Activated naive CD8-positive, alpha-beta T cell treated with anti-CD3 and anti-CD28 coated beads for 36 hours (primary cell): ENCODE results near the gene NFU1. TPM values are rescaled to one million over a fixed set of nuclear protein-coding genes. Genes with fewer than 3 reads are reported as not detected.
"Not testable (repeated sequence)": the region's sequence is repeated elsewhere in the genome, so short reads cannot be mapped to it uniquely, and the experiment has no call there.

Source experiments
- DNase-seq: peaks from one replicate; pipeline ENCODE4 v3.0.0; 2021
- H3K27ac Mint-ChIP-seq: one replicate; pipeline ENCODE4 v1.8.0; 2022; ENCODE audit warnings: mild to moderate bottlenecking, moderate library complexity, mixed read lengths
- H3K27me3 Mint-ChIP-seq: one replicate; pipeline ENCODE4 v1.8.0; 2022; ENCODE audit warnings: mild to moderate bottlenecking, mixed read lengths
- H3K36me3 Mint-ChIP-seq: one replicate; pipeline ENCODE4 v1.8.0; 2021; ENCODE audit warnings: mild to moderate bottlenecking, mixed read lengths
- H3K4me1 Mint-ChIP-seq: one replicate; pipeline ENCODE4 v1.8.0; 2021; ENCODE audit warnings: mixed read lengths
- H3K4me3 Mint-ChIP-seq: one replicate; pipeline ENCODE4 v1.8.0; 2022; ENCODE audit warnings: mild to moderate bottlenecking, moderate library complexity, mixed read lengths
- H3K9me3 Mint-ChIP-seq: one replicate; pipeline ENCODE4 v1.8.0; 2022; ENCODE audit warnings: mixed read lengths
- total RNA-seq, 2 experiments: library from RNA; stranded (reverse); gene quantifications; one replicate each; pipeline ENCODE4 v1.2.3, GENCODE V29; 2021

The NFU1 gene
- total RNA-seq, 2 experiments from 2014 or later, result 47.4 to 50.9 TPM

DNA sequence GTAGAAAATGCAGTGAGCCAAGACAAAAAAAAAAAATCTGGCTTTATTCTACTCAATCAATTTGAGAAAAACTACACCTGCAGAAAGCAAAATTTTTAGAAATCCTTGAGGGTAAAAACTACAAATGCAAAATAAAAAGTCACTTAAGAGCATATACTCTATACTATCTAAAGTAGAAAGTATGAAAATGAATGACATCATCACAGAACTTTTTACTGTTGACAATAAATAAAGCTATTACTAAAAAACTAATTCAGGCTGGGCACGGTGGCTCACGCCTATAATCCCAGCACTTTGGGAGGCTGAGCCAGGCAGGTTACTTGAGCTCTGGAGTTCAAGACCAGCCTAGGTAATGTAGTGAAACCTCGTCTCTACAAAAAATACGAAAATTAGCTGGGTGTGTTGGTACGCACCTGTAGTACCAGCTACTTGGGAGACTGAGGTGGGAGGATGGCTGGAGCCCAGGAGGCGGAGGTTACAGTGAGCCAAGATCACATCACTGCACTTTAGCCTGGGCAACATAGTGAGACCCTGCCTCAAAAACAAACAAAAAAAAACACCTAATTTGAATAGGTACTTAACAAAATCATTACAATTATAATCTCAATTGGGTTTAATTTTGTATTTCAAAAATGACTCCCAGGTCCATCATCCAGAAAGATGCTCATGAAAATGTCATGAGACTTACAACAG, 7.6 kb downstream of the NFU1 start:
- peaks cover 13% of the 10 kb centered on the region for H3K36me3 Mint-ChIP-seq
- no peak for DNase-seq
- H3K4me3 Mint-ChIP-seq, result no peak overlapping the region
- H3K27me3 Mint-ChIP-seq, result no peaks in the 10 kb centered on the region
- peaks cover 8% of the 10 kb centered on the region for H3K4me1 Mint-ChIP-seq
- no peak overlapping the region for H3K27ac Mint-ChIP-seq
- no peaks in the 10 kb centered on the region for H3K9me3 Mint-ChIP-seq

DNA sequence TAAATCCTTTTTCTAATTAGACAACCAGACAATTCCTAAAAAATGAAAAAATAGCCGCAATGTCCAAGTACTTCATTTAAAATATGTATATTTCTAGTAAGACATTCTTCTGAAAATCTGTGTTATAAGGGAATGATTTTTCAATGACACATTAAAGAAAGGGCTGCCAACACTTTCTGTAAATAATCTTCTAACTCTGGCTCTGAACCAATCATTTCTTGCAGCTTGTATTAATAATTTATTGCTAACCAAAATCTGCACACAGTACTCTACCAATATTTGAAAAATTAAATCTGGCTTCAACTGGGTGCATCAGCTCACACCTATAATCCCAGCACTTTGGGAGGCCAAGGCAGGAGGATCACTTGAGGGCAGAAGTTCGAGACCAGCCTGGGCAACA, 8.3 kb downstream of the NFU1 start:
- Mint-ChIP-seq H3K36me3 (peaks cover 10% of the 10 kb centered on the region), H3K27ac (no peak overlapping the region), H3K4me1 (peaks cover 3% of the 10 kb centered on the region), H3K27me3 (no peaks in the 10 kb centered on the region), H3K4me3 (no peak overlapping the region), H3K9me3 (no peaks in the 10 kb centered on the region)
- no peak for DNase-seq

DNA sequence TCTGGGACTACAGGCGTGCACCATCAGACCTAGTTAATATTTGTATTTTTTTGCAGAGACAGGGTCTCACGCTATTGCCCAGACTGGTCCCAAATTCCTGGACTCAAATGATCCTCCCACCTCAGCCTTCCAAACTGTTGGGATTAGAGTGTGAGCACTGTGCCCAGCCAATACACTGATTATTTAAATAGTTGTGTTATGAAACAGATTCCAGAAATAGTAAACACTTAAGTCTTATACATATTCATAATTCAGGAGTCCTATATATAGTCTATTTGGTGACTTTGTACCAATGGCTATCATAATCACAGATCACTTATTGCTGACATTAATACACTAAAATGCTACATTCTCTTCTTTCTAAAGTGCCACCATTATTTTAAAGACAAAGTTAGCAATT, 12.8 kb downstream of the NFU1 start:
- H3K27me3 Mint-ChIP-seq, result no peaks in the 10 kb centered on the region
- H3K4me3 Mint-ChIP-seq, result no peak overlapping the region
- no peaks in the 10 kb centered on the region for H3K9me3 Mint-ChIP-seq
- peaks cover 11% of the 10 kb centered on the region for H3K36me3 Mint-ChIP-seq
- no peak for DNase-seq
- H3K27ac Mint-ChIP-seq, result no peak overlapping the region
- H3K4me1 Mint-ChIP-seq, result peaks cover 8% of the 10 kb centered on the region

DNA sequence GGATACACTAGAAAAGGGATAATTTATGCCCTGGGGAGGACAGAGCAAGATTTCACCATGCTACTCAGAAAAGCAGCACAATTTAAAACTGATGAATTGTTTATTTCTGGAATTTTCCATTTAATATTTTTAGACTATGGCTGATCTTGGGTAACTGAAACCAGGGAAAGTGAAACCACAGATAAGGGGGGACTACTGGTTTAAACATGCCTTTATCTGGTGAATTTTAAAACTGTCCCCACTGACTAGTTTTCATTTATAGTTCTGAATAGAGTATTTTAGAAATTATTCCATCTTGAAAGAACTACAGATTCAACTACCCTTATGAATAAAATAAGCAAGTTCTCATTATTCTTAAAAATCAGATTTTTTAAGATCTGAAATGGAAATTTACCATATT, 15.0 kb downstream of the NFU1 start:
- Mint-ChIP-seq H3K27me3 (no peaks in the 10 kb centered on the region), H3K36me3 (peaks cover 17% of the 10 kb centered on the region), H3K4me3 (no peak overlapping the region), H3K27ac (peak overlapping the region; percentile 60), H3K9me3 (no peaks in the 10 kb centered on the region), H3K4me1 (peaks cover 8% of the 10 kb centered on the region)
- no peak for DNase-seq

DNA sequence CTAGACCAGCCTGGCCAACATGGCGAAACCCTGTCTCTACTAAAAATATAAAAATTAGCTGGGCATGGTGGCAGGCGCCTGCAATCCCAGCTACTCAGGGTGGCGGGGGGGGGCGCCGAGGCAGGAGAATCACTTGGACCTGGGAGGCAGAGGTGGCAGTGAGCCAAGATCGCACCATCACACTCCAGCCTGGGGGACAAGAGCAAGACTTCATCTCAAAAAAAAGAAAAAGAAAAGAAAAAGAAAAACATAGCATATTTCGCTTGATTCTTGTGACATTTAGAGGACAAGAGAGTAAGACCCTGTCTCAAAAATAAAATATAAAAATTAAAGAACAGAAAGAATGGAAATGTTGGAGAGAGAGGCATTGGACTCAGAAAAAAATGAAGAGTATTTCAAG, 18.1 kb downstream of the NFU1 start:
- not testable (repeated sequence) for H3K4me3 Mint-ChIP-seq, H3K4me1 Mint-ChIP-seq, DNase-seq, H3K27me3 Mint-ChIP-seq, H3K27ac Mint-ChIP-seq, H3K9me3 Mint-ChIP-seq
- H3K36me3 Mint-ChIP-seq, result peaks cover 16% of the 10 kb centered on the region

DNA sequence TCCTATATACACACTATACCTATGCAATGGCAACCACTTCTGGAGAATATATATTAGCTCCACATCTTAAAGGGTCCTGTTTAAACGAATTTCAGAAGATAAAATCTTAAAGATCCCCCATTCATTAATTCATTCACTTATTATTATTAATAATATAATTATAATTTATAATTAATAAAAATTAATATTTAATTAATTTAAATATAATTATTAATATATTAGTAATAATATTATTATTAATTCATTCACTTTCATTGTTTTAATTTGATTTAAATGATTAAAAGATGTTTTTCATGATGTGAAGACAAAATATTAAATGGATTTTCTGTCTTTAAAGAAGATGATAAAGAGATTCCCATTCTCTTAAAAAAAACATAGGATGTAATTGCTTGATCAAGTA, 21.1 kb downstream of the NFU1 start:
- no peak overlapping the region for H3K4me3 Mint-ChIP-seq
- no peak for DNase-seq
- peaks cover 2% of the 10 kb centered on the region for H3K4me1 Mint-ChIP-seq
- no peaks in the 10 kb centered on the region for H3K27me3 Mint-ChIP-seq
- H3K27ac Mint-ChIP-seq, result no peak overlapping the region
- no peaks in the 10 kb centered on the region for H3K9me3 Mint-ChIP-seq
- peaks cover 11% of the 10 kb centered on the region for H3K36me3 Mint-ChIP-seq

DNA sequence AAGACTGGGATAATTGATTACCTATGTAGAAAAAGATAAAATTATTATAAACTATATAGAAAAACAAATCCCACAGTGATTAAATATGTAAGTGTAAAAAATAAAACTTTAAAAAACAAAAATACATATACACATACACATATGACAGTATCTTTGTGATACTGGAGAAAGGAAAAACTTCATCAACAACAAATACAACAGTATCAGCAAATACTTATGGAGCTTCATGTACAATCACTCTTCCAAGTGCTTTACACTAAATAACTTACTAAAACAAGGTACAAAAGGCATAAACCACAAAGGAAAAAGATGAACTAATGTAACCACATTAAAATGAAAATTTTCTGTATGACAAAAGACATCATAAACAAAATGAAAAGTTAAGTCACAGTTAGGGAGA, 26.1 kb downstream of the NFU1 start:
- no peak overlapping the region for H3K27ac Mint-ChIP-seq
- peaks cover 2% of the 10 kb centered on the region for H3K4me1 Mint-ChIP-seq
- peaks cover 3% of the 10 kb centered on the region for H3K9me3 Mint-ChIP-seq
- H3K36me3 Mint-ChIP-seq, result peaks cover 13% of the 10 kb centered on the region
- no peaks in the 10 kb centered on the region for H3K27me3 Mint-ChIP-seq
- no peak for DNase-seq
- no peak overlapping the region for H3K4me3 Mint-ChIP-seq

DNA sequence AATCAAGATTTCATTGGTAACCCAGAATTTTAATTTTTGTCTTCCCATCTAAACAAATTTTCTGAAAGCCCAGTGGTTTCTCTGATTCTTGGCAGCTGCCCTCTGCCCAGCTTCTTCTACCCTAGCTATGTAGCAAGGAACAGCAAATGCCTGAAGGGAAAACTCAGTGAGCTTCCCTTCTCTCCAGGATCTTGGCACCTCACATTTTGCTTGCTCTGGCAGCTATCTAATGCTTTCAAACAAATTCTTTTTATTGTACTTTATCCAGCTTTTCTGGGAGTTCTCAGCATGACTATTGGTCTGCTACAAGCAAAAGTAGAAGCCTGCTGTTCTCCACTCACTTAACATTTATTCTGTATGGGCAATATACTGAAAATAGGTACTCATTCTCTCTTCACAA, 31.9 kb downstream of the NFU1 start:
- Mint-ChIP-seq H3K36me3 (peaks cover 36% of the 10 kb centered on the region), H3K4me1 (no peaks in the 10 kb centered on the region), H3K27ac (no peak overlapping the region), H3K9me3 (peaks cover 10% of the 10 kb centered on the region), H3K27me3 (no peaks in the 10 kb centered on the region), H3K4me3 (no peak overlapping the region)
- no peak for DNase-seq

DNA sequence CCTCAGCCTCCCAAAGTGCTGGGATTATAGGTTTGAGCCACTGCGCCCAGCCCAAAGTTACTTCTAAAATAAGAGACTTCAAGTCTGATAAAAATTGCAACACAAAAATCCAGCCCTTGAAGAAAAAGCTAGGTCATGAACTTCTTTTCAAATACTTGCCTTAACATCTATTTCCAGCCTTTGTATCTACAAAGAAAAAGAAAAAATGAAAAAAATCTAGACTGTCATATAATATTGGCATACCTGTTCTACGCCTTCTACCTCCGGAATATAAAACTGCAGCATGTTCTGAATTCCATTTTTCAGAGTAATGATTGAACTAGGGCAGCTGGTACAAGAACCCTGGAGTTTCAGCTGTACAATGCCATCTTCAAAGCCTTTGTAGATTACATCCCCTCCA, 37.1 kb downstream of the NFU1 start:
- no peaks in the 10 kb centered on the region for H3K27me3 Mint-ChIP-seq
- H3K4me3 Mint-ChIP-seq, result no peak overlapping the region
- peaks cover 7% of the 10 kb centered on the region for H3K9me3 Mint-ChIP-seq
- H3K36me3 Mint-ChIP-seq, result peaks cover 21% of the 10 kb centered on the region
- H3K27ac Mint-ChIP-seq, result no peak overlapping the region
- H3K4me1 Mint-ChIP-seq, result peaks cover 2% of the 10 kb centered on the region
- DNase-seq, result no peak

DNA sequence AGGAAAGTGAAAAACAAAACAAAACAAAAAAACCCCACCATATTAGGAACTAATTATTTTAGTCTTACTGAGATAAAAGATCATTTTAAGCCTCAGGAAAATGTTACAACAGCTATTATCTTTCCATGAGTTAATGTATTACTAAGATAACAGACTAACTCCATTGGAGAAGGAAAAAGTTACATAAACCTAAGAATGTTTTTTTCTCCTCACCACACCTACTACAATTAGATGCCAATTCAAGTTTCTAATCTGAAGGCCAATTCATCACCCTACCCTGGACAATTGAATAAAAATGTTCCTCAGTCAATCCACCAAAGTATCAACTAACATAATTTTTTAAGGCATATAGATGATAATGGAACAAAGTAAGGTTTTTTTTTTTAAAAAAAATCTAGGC, 40.0 kb downstream of the NFU1 start:
- no peak overlapping the region for H3K4me3 Mint-ChIP-seq
- H3K9me3 Mint-ChIP-seq, result no peaks in the 10 kb centered on the region
- H3K27ac Mint-ChIP-seq, result no peak overlapping the region
- H3K4me1 Mint-ChIP-seq, result peaks cover 2% of the 10 kb centered on the region
- peaks cover 23% of the 10 kb centered on the region for H3K36me3 Mint-ChIP-seq
- H3K27me3 Mint-ChIP-seq, result no peaks in the 10 kb centered on the region
- DNase-seq, result no peak

DNA sequence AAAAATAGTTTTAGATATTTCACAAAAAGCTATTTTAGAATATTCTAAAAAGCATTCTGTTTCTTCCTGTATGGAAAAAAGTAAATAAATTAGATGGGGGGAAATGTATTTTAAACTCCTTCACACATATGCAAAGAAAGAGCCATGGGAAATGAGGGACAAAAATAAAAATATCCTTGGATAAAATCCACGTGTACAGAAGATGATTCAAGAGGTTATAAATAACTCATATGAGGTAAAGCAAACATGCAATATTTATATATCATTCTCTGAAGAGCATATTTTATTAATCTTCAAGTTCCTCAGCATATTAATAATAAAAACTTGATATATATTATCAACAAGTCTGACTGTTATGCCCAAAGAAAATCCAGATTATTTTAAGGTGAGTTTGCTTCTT, 41.4 kb downstream of the NFU1 start:
- no peak overlapping the region for H3K27ac Mint-ChIP-seq
- no peaks in the 10 kb centered on the region for H3K9me3 Mint-ChIP-seq
- DNase-seq, result no peak

DNA sequence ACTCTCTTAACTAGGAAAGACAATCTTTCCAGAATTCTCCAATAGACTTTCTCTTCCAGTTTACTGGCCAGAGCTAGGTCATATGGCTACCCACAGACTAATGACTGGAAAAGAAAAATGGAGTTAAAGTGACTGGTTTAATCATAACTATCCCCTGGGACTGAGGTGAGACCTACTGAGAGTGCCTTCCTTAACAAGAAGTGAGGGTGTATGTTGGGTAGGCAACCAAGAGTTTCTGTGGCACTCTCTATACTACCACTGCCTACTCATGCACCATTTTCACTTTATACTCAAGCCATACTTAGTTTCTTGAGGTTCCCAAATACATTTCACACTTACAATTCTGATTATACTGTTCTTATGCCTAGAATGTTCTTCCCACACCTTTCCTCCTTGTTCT, 43.3 kb downstream of the NFU1 start:
- Mint-ChIP-seq H3K36me3 (peaks cover 18% of the 10 kb centered on the region), H3K4me1 (peaks cover 2% of the 10 kb centered on the region), H3K27ac (no peak overlapping the region), H3K4me3 (no peak overlapping the region), H3K9me3 (no peaks in the 10 kb centered on the region), H3K27me3 (no peaks in the 10 kb centered on the region)
- no peak for DNase-seq

More for the DNA sequence above, 41.4 kb downstream of the NFU1 start:
- Mint-ChIP-seq H3K27me3 (no peaks in the 10 kb centered on the region), H3K4me3 (no peak overlapping the region), H3K4me1 (peaks cover 2% of the 10 kb centered on the region), H3K36me3 (peaks cover 21% of the 10 kb centered on the region)

DNA sequence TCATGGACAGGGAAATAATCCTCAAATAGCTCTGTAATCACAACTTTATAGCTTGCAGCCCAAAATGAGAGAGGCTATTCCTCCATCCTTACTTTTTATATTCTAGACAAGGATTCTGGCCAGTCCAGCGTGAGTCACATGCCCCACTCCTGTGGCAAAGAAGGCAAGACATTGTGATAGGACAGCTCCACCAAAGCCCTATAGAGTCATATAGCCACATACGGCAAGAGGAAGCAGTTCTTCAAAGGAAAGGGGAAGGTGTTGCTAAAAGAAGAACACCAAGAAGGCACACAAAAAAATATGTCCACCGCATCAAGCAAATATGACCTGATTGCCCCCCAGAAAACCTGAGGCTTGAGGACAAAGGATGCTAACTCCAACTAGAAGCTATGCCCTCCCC, 46.8 kb downstream of the NFU1 start:
- Mint-ChIP-seq H3K9me3 (no peaks in the 10 kb centered on the region), H3K27me3 (no peaks in the 10 kb centered on the region), H3K4me3 (no peak overlapping the region), H3K27ac (no peak overlapping the region), H3K4me1 (peaks cover 17% of the 10 kb centered on the region), H3K36me3 (peaks cover 17% of the 10 kb centered on the region)
- DNase-seq, result no peak

DNA sequence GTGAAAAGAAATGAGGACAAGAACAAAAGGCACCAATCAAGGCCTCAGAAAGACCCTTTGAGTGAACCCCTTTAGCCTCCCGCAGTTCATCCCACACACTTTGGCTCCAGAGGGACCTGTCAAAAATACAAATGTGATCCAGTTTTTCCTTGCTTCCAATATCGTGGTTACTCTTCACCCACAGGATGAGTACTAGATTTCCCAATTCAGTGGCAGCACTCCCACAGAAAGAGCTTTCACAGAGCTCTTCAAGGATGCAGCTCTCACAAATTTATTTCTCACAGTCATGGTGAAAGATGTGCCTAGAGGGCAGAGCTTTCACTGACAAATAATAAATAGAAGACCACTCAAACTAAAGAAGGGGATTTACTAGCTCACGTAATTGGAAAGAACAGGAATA, 47.2 kb downstream of the NFU1 start:
- H3K4me3 Mint-ChIP-seq, result no peak overlapping the region
- H3K9me3 Mint-ChIP-seq, result no peaks in the 10 kb centered on the region
- H3K27me3 Mint-ChIP-seq, result no peaks in the 10 kb centered on the region
- no peak overlapping the region for H3K27ac Mint-ChIP-seq
- peaks cover 15% of the 10 kb centered on the region for H3K36me3 Mint-ChIP-seq
- peaks cover 18% of the 10 kb centered on the region for H3K4me1 Mint-ChIP-seq
- no peak for DNase-seq

DNA sequence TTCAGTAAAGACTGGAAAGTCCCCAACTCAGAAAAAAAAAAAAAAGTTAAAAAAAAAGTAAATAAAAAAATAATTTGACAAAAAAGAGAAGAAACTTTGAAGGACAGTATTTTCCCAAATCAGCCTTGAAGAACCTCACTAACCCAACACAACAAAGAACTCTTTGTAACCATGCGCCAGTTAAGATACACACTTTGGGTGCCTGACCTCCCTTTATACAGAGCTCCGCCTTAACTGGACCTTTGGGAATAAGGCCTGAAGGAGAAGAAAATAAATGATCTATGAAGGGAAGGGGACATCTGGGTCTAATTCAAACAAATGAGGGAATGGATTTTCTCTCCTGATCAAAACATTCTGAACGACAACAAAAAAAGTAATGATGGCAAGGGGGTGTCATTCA, 48.0 kb downstream of the NFU1 start:
- H3K27ac Mint-ChIP-seq, result no peak overlapping the region
- peaks cover 20% of the 10 kb centered on the region for H3K4me1 Mint-ChIP-seq
- no peak overlapping the region for H3K4me3 Mint-ChIP-seq
- H3K36me3 Mint-ChIP-seq, result peaks cover 8% of the 10 kb centered on the region
- no peak for DNase-seq
- no peaks in the 10 kb centered on the region for H3K9me3 Mint-ChIP-seq
- H3K27me3 Mint-ChIP-seq, result no peaks in the 10 kb centered on the region

DNA sequence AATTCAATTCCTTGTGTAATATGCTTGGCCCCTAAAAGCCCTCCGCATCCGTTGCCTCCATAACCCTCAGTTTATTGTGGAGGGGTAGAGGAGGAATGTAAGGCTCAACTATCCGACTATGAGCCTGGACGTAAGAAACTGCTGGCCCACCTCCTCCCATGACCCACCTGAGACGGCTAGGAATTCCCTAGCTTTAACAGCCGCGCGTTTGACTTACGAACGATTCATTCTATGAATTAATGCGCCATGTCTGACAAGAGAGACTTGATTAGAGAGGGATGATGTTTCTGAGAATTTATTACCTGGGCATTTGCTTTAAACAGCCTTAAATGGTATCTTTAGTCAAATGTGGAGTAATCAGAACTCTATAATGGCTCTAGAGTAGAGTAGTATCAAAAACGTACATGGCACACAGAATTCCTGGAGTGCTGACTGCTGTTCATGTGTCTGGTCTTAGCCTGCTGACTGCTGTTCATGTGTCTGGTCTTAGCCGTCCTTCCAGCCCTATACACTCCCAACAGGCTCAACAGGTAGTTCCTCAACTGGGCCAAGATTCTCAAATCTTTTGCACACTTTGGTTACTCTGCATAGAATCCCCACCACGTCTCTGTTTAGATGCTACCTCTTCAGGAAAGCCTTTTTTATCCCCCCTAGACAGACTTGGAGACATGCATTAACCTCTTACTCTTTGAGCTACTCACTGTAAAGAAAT, 49.3 kb downstream of the NFU1 start:
- no peaks in the 10 kb centered on the region for H3K9me3 Mint-ChIP-seq

More for the DNA sequence above, 49.3 kb downstream of the NFU1 start:
- DNase-seq, result no peak
- H3K27me3 Mint-ChIP-seq, result no peaks in the 10 kb centered on the region
- H3K27ac Mint-ChIP-seq, result peak overlapping the region; percentile 88
- H3K4me1 Mint-ChIP-seq, result peaks cover 27% of the 10 kb centered on the region
- peaks cover 2% of the 10 kb centered on the region for H3K36me3 Mint-ChIP-seq
- peak overlapping the region; percentile 91 for H3K4me3 Mint-ChIP-seq
